Measurements from ENCODE around the gene TMEM181. TPM values are rescaled to one million over a fixed set of nuclear protein-coding genes. Genes with fewer than 3 reads are reported as not detected.

TMEM181 gene
- total RNA-seq, 1 donor from 2014 or later: 27.3 TPM

DNA sequence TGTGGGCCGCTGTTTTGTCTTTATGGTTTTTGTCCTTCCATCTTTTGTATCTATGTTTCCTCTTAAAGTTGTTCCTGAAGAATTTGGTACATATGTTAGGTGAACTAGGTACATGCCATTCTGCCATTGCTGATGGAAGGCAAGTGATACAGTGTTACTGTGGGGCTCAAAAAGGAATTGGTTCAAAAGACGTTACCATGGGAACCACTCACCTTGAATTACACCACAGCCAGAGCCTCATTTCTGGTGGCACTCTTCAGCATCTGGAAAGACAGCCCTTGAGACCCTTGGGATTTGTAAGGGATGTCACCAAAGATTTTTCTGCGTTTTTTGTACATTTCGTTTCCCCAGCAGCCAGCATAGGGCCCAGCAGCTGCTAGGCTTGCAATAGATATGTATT is 31.9 kb downstream of the TMEM181 start:
- H3K4me1 ChIP-seq: no peaks in the 10 kb centered on the region
- no peaks in the 10 kb centered on the region for H3K79me2 ChIP-seq (ENCODE audit: low read depth)
- H3K27ac ChIP-seq: no peak overlapping the region
- H3K9me3 Mint-ChIP-seq: no peaks in the 10 kb centered on the region
- no peak overlapping the region for H3K27ac Mint-ChIP-seq
- peaks cover 2% of the 10 kb centered on the region for H3K27me3 Mint-ChIP-seq (ENCODE audit: insufficient read depth, low read depth)
- H3K4me3 Mint-ChIP-seq: no peak overlapping the region
- H3K36me3 ChIP-seq: peaks cover 16% of the 10 kb centered on the region
- no peaks in the 10 kb centered on the region for H3K9me3 ChIP-seq (ENCODE audit: low read depth)
- H3K4me2 ChIP-seq: no peak overlapping the region
- no peak overlapping the region for H3K4me3 ChIP-seq
- H3K36me3 Mint-ChIP-seq: peaks cover 32% of the 10 kb centered on the region
- no peaks in the 10 kb centered on the region for H3F3A ChIP-seq (ENCODE audit: low read depth)
- no peaks in the 10 kb centered on the region for H4K20me1 ChIP-seq (ENCODE audit: low read depth)
- no peak overlapping the region for H3K9ac ChIP-seq
- TF ChIP-seq EZH2phosphoT487 (IDR thresholded peaks at IDR 0.05): no peak
- no peak for TF ChIP-seq EZH2 (IDR thresholded peaks at IDR 0.05)
- TF ChIP-seq, protein P1, sequence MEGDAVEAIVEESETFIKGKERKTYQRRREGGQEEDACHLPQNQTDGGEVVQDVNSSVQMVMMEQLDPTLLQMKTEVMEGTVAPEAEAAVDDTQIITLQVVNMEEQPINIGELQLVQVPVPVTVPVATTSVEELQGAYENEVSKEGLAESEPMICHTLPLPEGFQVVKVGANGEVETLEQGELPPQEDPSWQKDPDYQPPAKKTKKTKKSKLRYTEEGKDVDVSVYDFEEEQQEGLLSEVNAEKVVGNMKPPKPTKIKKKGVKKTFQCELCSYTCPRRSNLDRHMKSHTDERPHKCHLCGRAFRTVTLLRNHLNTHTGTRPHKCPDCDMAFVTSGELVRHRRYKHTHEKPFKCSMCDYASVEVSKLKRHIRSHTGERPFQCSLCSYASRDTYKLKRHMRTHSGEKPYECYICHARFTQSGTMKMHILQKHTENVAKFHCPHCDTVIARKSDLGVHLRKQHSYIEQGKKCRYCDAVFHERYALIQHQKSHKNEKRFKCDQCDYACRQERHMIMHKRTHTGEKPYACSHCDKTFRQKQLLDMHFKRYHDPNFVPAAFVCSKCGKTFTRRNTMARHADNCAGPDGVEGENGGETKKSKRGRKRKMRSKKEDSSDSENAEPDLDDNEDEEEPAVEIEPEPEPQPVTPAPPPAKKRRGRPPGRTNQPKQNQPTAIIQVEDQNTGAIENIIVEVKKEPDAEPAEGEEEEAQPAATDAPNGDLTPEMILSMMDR (IDR thresholded peaks at IDR 0.05): no peak
- H3K27me3 ChIP-seq: no peaks in the 10 kb centered on the region
- no peaks in the 10 kb centered on the region for H3K4me1 Mint-ChIP-seq
- no peak for DNase-seq (ENCODE audit: low spot score)
- no peak overlapping the region for H2AFZ ChIP-seq (replicated peaks)

DNA sequence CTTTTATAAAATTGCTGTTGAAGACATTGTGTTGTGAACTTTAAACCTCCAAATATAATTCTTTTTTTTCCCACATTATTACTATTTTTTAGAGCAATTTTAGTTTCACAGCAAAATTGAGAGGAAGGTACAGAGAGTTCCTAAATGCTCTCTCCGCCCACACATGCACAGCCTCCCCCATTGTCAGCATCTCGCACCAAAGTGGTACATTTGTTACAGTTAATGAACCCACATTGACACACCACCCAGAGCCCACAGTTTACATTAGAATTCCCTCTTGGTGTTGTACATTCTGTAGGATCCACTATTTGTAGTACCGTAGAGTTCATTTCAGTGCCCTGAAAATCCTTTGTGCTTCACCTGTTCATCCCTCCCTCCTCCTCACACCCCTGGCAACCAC is 33.8 kb downstream of the TMEM181 start:
- Histone ChIP-seq H4K20me1 (ENCODE audit: low read depth) (no peaks in the 10 kb centered on the region), H3K27ac (no peak overlapping the region), H3F3A (ENCODE audit: low read depth) (no peaks in the 10 kb centered on the region), H3K79me2 (ENCODE audit: low read depth) (no peaks in the 10 kb centered on the region), H3K4me1 (no peaks in the 10 kb centered on the region), H3K9ac (no peak overlapping the region), H3K4me3 (no peak overlapping the region), H2AFZ (replicated peaks) (no peak overlapping the region), H3K9me3 (ENCODE audit: low read depth) (no peaks in the 10 kb centered on the region), H3K4me2 (no peak overlapping the region), H3K36me3 (peaks cover 16% of the 10 kb centered on the region), H3K27me3 (no peaks in the 10 kb centered on the region)
- Mint-ChIP-seq H3K9me3 (no peaks in the 10 kb centered on the region), H3K27ac (no peak overlapping the region), H3K27me3 (ENCODE audit: insufficient read depth, low read depth) (peaks cover 2% of the 10 kb centered on the region), H3K36me3 (peaks cover 26% of the 10 kb centered on the region), H3K4me1 (peaks cover 4% of the 10 kb centered on the region), H3K4me3 (no peak overlapping the region)
- no peak for DNase-seq (ENCODE audit: low spot score)
- TF ChIP-seq, protein P1 (IDR thresholded peaks at IDR 0.05): no peak
- TF ChIP-seq EZH2 (IDR thresholded peaks at IDR 0.05) (no peak), EZH2phosphoT487 (IDR thresholded peaks at IDR 0.05) (no peak)

DNA sequence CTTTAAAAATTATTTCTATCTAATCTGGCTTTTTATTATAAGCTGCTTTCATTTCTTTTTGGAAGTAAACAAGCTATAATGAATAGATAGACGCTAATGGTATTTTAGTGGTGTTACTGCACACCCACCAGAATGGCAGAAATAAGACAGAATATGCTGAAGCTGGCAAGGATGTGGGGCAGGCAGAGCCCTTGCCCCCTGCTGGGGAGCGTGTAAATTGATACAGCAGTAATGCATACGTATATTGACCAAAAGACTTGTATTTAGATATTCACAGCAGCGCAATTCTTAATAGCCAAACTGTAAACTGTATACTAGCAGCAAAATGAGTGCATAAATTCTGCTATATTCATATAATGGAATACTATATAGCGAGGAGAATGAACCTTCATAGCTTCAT is 35.3 kb downstream of the TMEM181 start:
- Mint-ChIP-seq H3K27ac (no peak overlapping the region), H3K36me3 (peaks cover 21% of the 10 kb centered on the region), H3K4me3 (no peak overlapping the region), H3K27me3 (ENCODE audit: insufficient read depth, low read depth) (peaks cover 2% of the 10 kb centered on the region), H3K9me3 (no peaks in the 10 kb centered on the region), H3K4me1 (peaks cover 4% of the 10 kb centered on the region)
- Histone ChIP-seq H3F3A (ENCODE audit: low read depth) (no peaks in the 10 kb centered on the region), H3K9ac (no peak overlapping the region), H3K9me3 (ENCODE audit: low read depth) (no peaks in the 10 kb centered on the region), H4K20me1 (ENCODE audit: low read depth) (no peaks in the 10 kb centered on the region), H3K27me3 (no peaks in the 10 kb centered on the region), H3K4me2 (no peak overlapping the region), H3K36me3 (peaks cover 16% of the 10 kb centered on the region), H3K79me2 (ENCODE audit: low read depth) (no peaks in the 10 kb centered on the region), H2AFZ (replicated peaks) (no peak overlapping the region), H3K4me3 (no peak overlapping the region), H3K4me1 (no peaks in the 10 kb centered on the region), H3K27ac (no peak overlapping the region)
- DNase-seq (ENCODE audit: low spot score): no peak
- TF ChIP-seq EZH2 (IDR thresholded peaks at IDR 0.05) (no peak), EZH2phosphoT487 (IDR thresholded peaks at IDR 0.05) (no peak)
- TF ChIP-seq, protein P1 (IDR thresholded peaks at IDR 0.05): no peak
